GM21723 (cell line): ENCODE results near the gene RIMS3.

ENCODE experiments used
- ATAC-seq: cut with Tn5 transposase; IDR thresholded peaks from one replicate; pipeline ENCODE4 v1.9.1; 2021; ENCODE audit warnings: mild to moderate bottlenecking, moderate library complexity; ENCODE audit not compliant: unreplicated experiment

The RIMS3 gene

GRCh38 chr1:40691538-40692428 is 26.3 kb upstream of the RIMS3 start, which contains the start of gene NFYC:
TSS of gene NFYC (plus strand) at chr1:40691704. CDS start at chr1:40738844, 47,140 bp downstream.
- peak; percentile 81 for ATAC-seq

DNA sequence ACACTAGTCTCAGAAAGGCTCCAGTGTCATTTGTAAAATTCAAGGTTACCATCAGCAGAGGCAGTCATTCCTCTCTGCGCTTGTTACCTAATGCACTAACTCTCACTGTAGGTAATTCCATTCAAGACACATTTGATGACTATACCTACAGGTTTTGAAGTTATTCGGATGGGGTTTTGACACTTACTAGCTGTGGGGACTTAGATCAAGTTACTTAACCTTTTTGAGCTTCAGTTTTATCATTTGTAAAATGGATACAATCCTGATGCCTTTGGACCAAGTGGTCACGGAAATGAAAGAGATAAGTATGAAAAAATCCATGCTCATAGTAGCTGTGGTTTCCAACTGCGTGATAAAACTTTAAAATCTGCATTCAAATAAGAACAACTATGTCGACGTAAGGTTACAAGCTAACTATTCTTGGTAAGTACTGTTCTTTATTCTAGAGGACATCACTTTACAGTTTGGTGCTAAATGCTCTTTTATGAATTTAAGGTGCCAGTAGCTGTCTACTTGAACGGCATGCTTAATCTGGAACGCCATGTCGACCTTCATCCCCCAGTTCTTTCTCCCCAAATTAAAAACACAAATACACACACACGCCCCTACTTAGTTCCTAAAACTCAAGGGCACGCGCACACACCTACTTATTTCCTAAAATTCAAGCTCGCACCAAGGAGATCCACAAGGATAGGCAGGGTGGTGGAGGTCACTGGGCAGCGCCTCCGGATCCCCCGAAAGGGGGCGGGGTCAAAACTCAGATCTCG is 25.5 kb upstream of the RIMS3 start:
- ATAC-seq = no peak

GRCh38 chr1:40689737-40690136 is 24.3 kb upstream of the RIMS3 start:
- no peak for ATAC-seq

- no peak for ATAC-seq
These were observed 22.2 kb upstream of the RIMS3 start for GRCh38 chr1:40687661-40688060.

GRCh38 chr1:40687059-40687458 is 21.6 kb upstream of the RIMS3 start:
- ATAC-seq = no peak

- ATAC-seq = no peak
These were observed 19.2 kb upstream of the RIMS3 start for GRCh38 chr1:40684669-40685068.

GRCh38 chr1:40679165-40679953 is 13.9 kb upstream of the RIMS3 start:
- ATAC-seq = no peak

- no peak for ATAC-seq
These were observed 11.0 kb upstream of the RIMS3 start for GRCh38 chr1:40676501-40676900.

- no peak for ATAC-seq
These were observed 8.0 kb upstream of the RIMS3 start for GRCh38 chr1:40673452-40673851.

DNA sequence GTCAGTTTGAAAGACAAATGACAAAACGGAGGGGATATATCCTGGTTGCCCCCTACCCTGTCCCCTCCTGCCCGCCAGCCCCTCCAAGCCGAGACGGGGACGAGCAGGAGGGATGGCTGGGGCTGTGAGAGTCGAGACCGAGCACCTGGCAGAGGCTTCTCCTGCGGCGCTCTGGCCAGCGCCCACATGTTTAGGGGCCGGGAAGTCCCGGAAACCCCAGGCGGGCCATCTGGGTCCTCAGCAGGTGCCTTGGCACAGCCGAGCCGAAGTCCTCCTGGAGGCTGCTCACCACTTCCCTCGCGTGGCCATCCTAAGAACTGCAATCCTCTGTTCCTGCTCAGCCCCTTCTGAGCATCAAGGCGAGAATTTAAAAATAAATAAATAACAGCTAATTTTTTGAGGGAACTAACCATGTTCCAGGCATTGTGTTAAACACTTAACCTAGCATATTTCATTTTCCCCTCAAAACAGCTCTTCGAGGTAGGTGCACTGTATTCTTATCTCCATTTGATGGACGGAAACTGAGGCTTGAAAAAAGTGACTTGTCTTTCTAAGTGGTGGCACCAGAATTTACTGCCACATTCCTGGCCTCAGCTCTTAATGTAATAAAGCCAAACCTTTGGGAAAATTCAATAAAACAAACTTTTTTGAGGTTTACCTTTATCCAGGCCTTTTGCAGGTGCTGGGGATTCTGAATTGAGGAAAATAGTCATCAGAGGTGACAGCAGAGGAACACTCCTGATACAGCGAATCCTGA is 3.5 kb upstream of the RIMS3 start:
- ATAC-seq = peak; percentile 58

GRCh38 chr1:40664791-40665190 is 691 bp downstream of the RIMS3 start:
- ATAC-seq = no peak

DNA sequence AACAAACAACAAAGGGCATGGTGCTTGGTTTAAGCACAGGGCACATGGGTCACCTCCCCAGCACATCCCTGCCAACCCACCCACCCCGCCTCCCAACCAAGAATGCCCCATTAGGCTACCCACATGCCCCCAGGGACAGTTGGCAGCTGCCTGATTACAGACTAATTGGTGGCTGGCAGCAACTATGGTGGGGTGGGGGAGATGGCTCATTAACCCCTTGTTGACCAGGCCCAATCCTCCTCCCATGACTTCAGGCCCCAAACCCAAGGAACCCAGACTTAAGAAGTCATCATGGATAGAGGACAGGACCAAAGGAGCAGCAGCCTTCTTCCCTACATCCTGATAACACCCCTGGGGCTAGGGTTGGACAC is 1.3 kb downstream of the RIMS3 start:
- ATAC-seq = no peak

DNA sequence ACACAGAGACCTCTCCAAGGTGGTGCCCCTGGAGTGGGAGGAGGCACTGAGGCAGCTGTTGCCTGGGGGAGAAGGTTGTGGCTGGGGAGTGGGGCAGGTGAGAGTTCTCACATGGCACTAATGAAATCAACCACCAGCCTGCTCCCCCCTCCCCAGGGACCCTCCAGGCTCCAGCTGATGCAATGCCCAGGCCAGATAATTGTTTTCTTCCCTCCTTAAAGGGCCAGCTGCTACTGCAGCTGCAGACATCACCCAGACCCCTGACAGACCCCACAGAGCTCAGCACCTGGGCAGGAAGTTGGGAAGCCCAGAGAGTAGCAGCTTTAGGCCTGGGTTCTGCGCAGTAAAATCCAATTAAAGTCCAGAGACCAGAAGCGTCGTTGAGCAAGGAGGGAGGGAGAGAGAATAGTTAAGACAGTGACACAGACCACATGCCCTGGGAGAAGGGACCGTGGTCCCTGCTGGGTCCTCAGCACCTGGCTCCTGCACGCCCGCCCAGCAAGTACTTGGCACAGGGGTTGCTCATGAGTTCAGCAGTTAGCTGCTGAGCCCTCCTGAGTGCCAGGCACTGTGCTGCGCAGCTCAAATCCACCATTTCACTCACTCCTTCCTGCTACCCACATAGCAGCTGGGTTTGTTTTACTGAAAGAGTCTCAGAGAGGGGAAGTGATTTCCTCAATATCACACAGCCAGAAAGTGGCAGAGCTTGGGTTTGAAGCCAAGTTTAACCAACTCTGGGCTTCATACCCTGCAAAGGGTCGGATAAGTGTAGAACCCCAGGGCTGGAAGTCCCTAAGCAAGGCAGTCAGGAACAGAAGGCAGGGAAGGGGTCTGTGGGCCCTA is 1.9 kb downstream of the RIMS3 start:
- ATAC-seq = no peak

DNA sequence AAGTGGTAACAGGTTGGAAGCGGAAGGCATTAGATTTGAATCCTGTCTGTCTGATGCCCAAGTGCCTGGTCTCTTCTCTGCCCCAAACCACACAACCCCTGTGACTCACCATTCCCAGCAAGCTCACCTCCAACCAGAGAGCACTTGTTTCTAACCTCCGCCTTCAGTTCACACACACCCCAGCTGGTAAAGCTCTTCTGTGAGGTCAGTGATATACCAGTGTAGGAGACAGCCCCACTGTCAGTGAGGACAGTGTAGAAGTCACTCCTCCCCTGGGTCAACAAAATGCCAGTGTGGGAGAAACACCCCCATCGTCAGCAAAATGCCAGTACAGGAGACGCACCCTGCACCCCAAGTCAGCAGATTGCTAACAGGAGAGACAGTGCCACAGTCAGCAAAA is 2.6 kb downstream of the RIMS3 start:
- ATAC-seq = no peak

GRCh38 chr1:40662151-40662550 is 3.3 kb downstream of the RIMS3 start:
- no peak for ATAC-seq

GRCh38 chr1:40661678-40662077 is 3.8 kb downstream of the RIMS3 start:
- no peak for ATAC-seq

DNA sequence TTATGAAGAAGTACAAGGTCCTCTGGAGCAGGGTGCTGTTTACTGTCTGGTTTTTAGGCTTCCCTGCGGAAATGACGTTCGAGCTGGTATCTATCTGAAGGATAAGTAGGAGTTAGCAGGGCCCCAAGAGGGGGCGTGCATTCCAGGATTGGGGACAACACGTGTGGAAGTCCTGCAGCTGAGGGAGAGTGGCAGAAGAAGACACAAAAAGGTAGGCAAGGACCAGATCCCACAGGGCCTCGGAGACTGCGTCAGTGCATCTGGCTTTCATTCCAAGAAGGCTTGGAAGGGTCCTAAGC is 5.9 kb downstream of the RIMS3 start:
- ATAC-seq = no peak

DNA sequence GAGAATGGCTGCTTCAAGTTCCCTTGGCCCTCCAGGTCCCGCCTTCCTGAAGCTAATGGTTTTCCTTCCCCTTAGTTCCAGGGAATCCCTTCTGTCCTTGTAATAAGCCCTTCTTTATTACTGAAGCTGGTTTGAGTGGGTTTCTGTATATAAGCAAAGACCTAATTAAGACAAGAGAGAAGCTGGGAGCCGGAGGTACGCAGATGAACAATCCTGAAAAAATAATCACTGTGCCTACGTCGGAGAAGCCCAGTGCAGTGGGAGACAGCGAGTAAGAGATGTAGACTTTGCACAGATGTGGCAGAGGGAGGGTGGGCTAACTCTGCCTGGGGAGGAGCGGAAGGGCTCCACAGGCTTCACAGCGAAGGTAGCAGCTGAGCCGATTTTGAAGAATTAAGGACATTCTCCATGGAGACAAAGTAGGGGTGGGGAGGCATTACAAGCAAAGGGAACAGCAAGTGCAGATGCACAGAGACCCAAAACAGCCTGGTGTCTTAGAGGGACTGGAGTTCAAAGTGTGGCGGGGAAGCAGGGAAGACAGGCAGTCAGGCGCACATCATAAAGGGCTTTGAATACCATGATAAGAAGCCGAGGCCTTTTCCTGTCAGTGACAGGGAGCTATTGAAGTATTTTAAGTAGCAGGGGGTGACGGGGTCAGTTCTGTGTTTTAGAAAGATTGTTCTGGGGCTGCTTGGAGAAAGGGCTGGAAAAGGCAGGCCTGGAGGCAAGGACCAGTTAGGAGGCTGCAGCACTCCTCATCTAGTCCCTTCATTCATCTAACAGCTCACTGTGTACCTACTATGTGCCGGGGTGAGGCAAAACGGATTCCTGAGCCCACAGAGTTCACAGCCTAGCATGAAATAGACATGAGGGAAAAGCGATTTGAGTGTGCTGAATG is 6.5 kb downstream of the RIMS3 start:
- no peak for ATAC-seq

GRCh38 chr1:40657046-40657445 is 8.4 kb downstream of the RIMS3 start:
- no peak for ATAC-seq
